GM23338 (cell line): Measurements from ENCODE around the gene TEN1. TPM values are rescaled to one million over a fixed set of nuclear protein-coding genes. Genes with fewer than 3 reads are reported as not detected.

Experiments used
- ATAC-seq: fragments of 200-7000 bp; cut with Tn5 transposase; 3 replicates; pipeline ENCODE4 v1.9.1; 2020
- DNase-seq: peaks from one replicate; pipeline ENCODE4 v3.0.0-alpha.2; 2015; ENCODE audit warnings: low spot score
- H2AFZ ChIP-seq: fragments of 200-600 bp; sonication (generic); 2 replicates; pipeline ENCODE4 v1.8.0; 2016; ENCODE audit warnings: antibody characterized with exemption, mild to moderate bottlenecking, moderate library complexity
- H3F3A ChIP-seq: fragments of 200-600 bp; sonication (generic); replicated peaks from 2 replicates; pipeline ENCODE4 v1.8.0; 2017; ENCODE audit warnings: antibody characterized with exemption, mixed run types, low read depth
- H3K27ac ChIP-seq: fragments of 200-600 bp; sonication (generic); 2 replicates; pipeline ENCODE4 v1.6.1; 2016; ENCODE audit warnings: low read depth
- H3K27me3 ChIP-seq: fragments of 200-600 bp; sonication (generic); 2 replicates; pipeline ENCODE4 v1.8.0; 2016; ENCODE audit warnings: mild to moderate bottlenecking, mixed run types, moderate library complexity; ENCODE audit not compliant: insufficient read depth
- H3K36me3 ChIP-seq: fragments of 200-600 bp; sonication (generic); 2 replicates; pipeline ENCODE4 v1.8.0; 2016; ENCODE audit warnings: mild to moderate bottlenecking; ENCODE audit not compliant: insufficient read depth
- H3K4me1 ChIP-seq: fragments of 200-600 bp; sonication (generic); 2 replicates; pipeline ENCODE4 v1.8.0; 2016; ENCODE audit warnings: mild to moderate bottlenecking, moderate library complexity; ENCODE audit not compliant: insufficient read depth
- H3K4me2 ChIP-seq: fragments of 200-600 bp; sonication (generic); 2 replicates; pipeline ENCODE4 v1.7.1; 2017; ENCODE audit warnings: mixed run types
- H3K4me3 ChIP-seq: fragments of 200-600 bp; sonication (generic); 2 replicates; pipeline ENCODE4 v1.6.1; 2016; ENCODE audit warnings: mixed run types
- H3K79me2 ChIP-seq: fragments of 200-600 bp; sonication (generic); replicated peaks from 2 replicates; pipeline ENCODE4 v1.8.0; 2017; ENCODE audit warnings: mild to moderate bottlenecking; ENCODE audit not compliant: insufficient read depth
- H3K9me2 ChIP-seq: fragments of 200-600 bp; sonication (generic); 2 replicates; pipeline ENCODE4 v1.8.0; 2017; ENCODE audit not compliant: insufficient read depth
- H4K20me1 ChIP-seq: fragments of 200-600 bp; sonication (generic); replicated peaks from 2 replicates; pipeline ENCODE4 v1.8.0; 2017; ENCODE audit warnings: mild to moderate bottlenecking; ENCODE audit not compliant: insufficient read depth
- H3K27ac Mint-ChIP-seq: 2 replicates; pipeline ENCODE4 v1.8.0; 2020; ENCODE audit warnings: inconsistent platforms, mild to moderate bottlenecking, moderate library complexity, mixed read lengths
- H3K27me3 Mint-ChIP-seq: 3 replicates; pipeline ENCODE4 v1.8.0; 2022; ENCODE audit warnings: low read depth, mild to moderate bottlenecking, moderate library complexity, mixed read lengths, inconsistent platforms; ENCODE audit not compliant: insufficient read depth, poor library complexity
- H3K36me3 Mint-ChIP-seq: 3 replicates; pipeline ENCODE4 v1.8.0; 2021; ENCODE audit warnings: low read depth, mild to moderate bottlenecking, inconsistent platforms, moderate library complexity, mixed read lengths
- H3K4me1 Mint-ChIP-seq: 3 replicates; pipeline ENCODE4 v1.8.0; 2020; ENCODE audit warnings: mild to moderate bottlenecking, inconsistent platforms, mixed read lengths
- H3K4me3 Mint-ChIP-seq: 3 replicates; pipeline ENCODE4 v1.8.0; 2021; ENCODE audit warnings: moderate library complexity, mild to moderate bottlenecking, inconsistent platforms, mixed read lengths
- H3K9me3 Mint-ChIP-seq: 3 replicates; pipeline ENCODE4 v1.8.0; 2020; ENCODE audit warnings: moderate library complexity, mild to moderate bottlenecking, inconsistent platforms, mixed read lengths
- CREB1 ChIP-seq: fragments of 250-450 bp; sonication (Bioruptor Pico); IDR thresholded peaks from 2 replicates; pipeline ENCODE4 v1.5.0; 2020; ENCODE audit warnings: low read depth, mild to moderate bottlenecking, moderate library complexity
- EZH2 ChIP-seq: fragments of 200-600 bp; sonication (generic); IDR thresholded peaks from one replicate; pipeline ENCODE4 v1.8.0; 2017; ENCODE audit warnings: antibody characterized with exemption, mild to moderate bottlenecking, low read depth; ENCODE audit not compliant: unreplicated experiment
- EZH2phosphoT487 ChIP-seq: fragments of 200-600 bp; sonication (generic); IDR thresholded peaks from one replicate; pipeline ENCODE4 v1.8.1; 2018; ENCODE audit warnings: antibody characterized with exemption; ENCODE audit not compliant: unreplicated experiment
- JUNB ChIP-seq: IDR thresholded peaks from one replicate; pipeline ENCODE4 v1.6.1; 2016; ENCODE audit warnings: antibody characterized with exemption; ENCODE audit not compliant: unreplicated experiment
- NANOG ChIP-seq: IDR thresholded peaks from 2 replicates; pipeline ENCODE4 v1.6.1; 2016; ENCODE audit warnings: antibody characterized with exemption, borderline replicate concordance
- POLR2AphosphoS5 ChIP-seq: IDR thresholded peaks from 2 replicates; pipeline ENCODE4 v1.6.1; 2016; ENCODE audit warnings: antibody characterized with exemption, low read depth
- STAT1 ChIP-seq: IDR thresholded peaks from one replicate; pipeline ENCODE4 v1.6.1; 2016; ENCODE audit warnings: antibody characterized with exemption; ENCODE audit not compliant: unreplicated experiment
- ZNF114 ChIP-seq: fragments of 250-450 bp; sonication (Bioruptor Pico); IDR thresholded peaks from 2 replicates; pipeline ENCODE4 v1.5.0; 2020; ENCODE audit warnings: mild to moderate bottlenecking, moderate library complexity
- ZNF331 ChIP-seq: fragments of 250-450 bp; sonication (Bioruptor Pico); IDR thresholded peaks from 2 replicates; pipeline ENCODE4 v1.5.0; 2020; ENCODE audit warnings: low read depth, mild to moderate bottlenecking, moderate library complexity
- polyA plus RNA-seq: library from polyadenylated mRNA; unstranded; fragments of >200 nt; fragmentation: Nextera tagmentation; extraction: Ambion mirVana; gene quantifications from 2 replicates; pipeline ENCODE4 v1.2.1, GENCODE V29; 2016
- total RNA-seq: library from RNA; depleted of rRNA; stranded (reverse); fragments of >200 nt; shearing (Covaris generic); gene quantifications from 2 replicates; pipeline ENCODE4 v1.2.3, GENCODE V29; 2014
- TF ChIP-seq, protein P1 (sequence below): fragments of 250-450 bp; sonication (Bioruptor Pico); IDR thresholded peaks from 2 replicates; pipeline ENCODE4 v1.5.0; 2020; ENCODE audit warnings: mild to moderate bottlenecking, moderate library complexity
- TF ChIP-seq, protein P2 (sequence below): IDR thresholded peaks from one replicate; pipeline ENCODE4 v1.6.1; 2018; ENCODE audit warnings: antibody characterized with exemption; ENCODE audit not compliant: unreplicated experiment
- TF ChIP-seq, protein P3 (sequence below): IDR thresholded peaks from 2 replicates; pipeline ENCODE4 v1.6.1; 2016; ENCODE audit warnings: antibody characterized with exemption
- TF ChIP-seq, protein P4 (sequence below), 2 experiments: fragments of 200-600 bp in 1 of 2; sonication (generic) in 1 of 2; conservative IDR thresholded peaks; 2 replicates each; pipeline versions ENCODE4 v1.5.1 to v1.6.1; 2016 to 2017; ENCODE audit warnings: antibody characterized with exemption in 2 of 2, low read depth in 2 of 2, mild to moderate bottlenecking in 2 of 2, moderate library complexity in 1 of 2

Gene TEN1
- total and polyA plus RNA-seq, 2 experiments from 2014 or later = 11.3 to 14.1 TPM

DNA sequence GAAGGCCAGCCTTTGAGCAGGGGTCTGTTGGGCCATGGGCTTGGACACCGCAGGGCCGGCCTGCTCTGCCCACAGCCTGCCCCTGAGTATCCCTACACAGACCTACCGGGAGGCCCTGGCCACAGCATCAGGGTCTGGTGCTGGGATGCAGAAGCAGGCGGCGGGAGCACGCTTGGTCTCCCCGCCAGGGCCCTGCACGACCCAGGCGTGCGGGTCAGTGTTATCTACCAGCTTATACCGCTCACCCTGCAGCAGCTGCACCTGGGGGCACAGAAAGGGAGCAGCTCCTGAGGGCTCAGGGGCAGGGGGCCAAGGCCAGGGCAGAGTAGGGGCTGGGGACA, 39.3 kb downstream of the TEN1 start:
- Mint-ChIP-seq H3K9me3 (no peaks in the 10 kb centered on the region), H3K27ac (no peak overlapping the region), H3K4me1 (peaks cover 3% of the 10 kb centered on the region; the same call in 2 of the 3 replicates), H3K36me3 (no peaks in the 10 kb centered on the region), H3K27me3 (peaks cover 9% of the 10 kb centered on the region), H3K4me3 (no peak overlapping the region)
- Histone ChIP-seq H3F3A (0 out of 2 replicates have a peak, but pooled peaks cover 6% of the 10 kb centered on the region), H3K36me3 (no peaks in the 10 kb centered on the region), H3K9me2 (no peaks in the 10 kb centered on the region), H3K27ac (no peak overlapping the region), H3K4me3 (no peak overlapping the region), H4K20me1 (no peaks in the 10 kb centered on the region), H3K27me3 (no peaks in the 10 kb centered on the region), H3K79me2 (no peaks in the 10 kb centered on the region), H3K4me2 (no peak overlapping the region), H3K4me1 (no peaks in the 10 kb centered on the region), H2AFZ (no peak overlapping the region)
- TF ChIP-seq CREB1 (CRISPR knock-in tag) = no peak
- TF ChIP-seq POLR2AphosphoS5 = no peak
- TF ChIP-seq STAT1 = no peak
- TF ChIP-seq, protein P1, sequence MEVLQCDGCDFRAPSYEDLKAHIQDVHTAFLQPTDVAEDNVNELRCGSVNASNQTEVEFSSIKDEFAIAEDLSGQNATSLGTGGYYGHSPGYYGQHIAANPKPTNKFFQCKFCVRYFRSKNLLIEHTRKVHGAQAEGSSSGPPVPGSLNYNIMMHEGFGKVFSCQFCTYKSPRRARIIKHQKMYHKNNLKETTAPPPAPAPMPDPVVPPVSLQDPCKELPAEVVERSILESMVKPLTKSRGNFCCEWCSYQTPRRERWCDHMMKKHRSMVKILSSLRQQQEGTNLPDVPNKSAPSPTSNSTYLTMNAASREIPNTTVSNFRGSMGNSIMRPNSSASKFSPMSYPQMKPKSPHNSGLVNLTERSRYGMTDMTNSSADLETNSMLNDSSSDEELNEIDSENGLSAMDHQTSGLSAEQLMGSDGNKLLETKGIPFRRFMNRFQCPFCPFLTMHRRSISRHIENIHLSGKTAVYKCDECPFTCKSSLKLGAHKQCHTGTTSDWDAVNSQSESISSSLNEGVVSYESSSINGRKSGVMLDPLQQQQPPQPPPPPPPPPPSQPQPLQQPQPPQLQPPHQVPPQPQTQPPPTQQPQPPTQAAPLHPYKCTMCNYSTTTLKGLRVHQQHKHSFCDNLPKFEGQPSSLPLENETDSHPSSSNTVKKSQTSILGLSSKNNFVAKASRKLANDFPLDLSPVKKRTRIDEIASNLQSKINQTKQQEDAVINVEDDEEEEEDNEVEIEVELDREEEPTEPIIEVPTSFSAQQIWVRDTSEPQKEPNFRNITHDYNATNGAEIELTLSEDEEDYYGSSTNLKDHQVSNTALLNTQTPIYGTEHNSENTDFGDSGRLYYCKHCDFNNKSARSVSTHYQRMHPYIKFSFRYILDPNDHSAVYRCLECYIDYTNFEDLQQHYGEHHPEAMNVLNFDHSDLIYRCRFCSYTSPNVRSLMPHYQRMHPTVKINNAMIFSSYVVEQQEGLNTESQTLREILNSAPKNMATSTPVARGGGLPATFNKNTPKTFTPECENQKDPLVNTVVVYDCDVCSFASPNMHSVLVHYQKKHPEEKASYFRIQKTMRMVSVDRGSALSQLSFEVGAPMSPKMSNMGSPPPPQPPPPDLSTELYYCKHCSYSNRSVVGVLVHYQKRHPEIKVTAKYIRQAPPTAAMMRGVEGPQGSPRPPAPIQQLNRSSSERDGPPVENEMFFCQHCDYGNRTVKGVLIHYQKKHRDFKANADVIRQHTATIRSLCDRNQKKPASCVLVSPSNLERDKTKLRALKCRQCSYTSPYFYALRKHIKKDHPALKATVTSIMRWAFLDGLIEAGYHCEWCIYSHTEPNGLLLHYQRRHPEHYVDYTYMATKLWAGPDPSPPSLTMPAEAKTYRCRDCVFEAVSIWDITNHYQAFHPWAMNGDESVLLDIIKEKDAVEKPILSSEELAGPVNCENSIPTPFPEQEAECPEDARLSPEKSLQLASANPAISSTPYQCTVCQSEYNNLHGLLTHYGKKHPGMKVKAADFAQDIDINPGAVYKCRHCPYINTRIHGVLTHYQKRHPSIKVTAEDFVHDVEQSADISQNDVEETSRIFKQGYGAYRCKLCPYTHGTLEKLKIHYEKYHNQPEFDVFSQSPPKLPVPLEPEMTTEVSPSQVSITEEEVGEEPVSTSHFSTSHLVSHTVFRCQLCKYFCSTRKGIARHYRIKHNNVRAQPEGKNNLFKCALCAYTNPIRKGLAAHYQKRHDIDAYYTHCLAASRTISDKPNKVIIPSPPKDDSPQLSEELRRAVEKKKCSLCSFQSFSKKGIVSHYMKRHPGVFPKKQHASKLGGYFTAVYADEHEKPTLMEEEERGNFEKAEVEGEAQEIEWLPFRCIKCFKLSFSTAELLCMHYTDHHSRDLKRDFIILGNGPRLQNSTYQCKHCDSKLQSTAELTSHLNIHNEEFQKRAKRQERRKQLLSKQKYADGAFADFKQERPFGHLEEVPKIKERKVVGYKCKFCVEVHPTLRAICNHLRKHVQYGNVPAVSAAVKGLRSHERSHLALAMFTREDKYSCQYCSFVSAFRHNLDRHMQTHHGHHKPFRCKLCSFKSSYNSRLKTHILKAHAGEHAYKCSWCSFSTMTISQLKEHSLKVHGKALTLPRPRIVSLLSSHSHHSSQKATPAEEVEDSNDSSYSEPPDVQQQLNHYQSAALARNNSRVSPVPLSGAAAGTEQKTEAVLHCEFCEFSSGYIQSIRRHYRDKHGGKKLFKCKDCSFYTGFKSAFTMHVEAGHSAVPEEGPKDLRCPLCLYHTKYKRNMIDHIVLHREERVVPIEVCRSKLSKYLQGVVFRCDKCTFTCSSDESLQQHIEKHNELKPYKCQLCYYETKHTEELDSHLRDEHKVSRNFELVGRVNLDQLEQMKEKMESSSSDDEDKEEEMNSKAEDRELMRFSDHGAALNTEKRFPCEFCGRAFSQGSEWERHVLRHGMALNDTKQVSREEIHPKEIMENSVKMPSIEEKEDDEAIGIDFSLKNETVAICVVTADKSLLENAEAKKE = no peak
- no peak for TF ChIP-seq JUNB
- TF ChIP-seq EZH2phosphoT487 = no peak
- no peak for TF ChIP-seq ZNF331 (CRISPR knock-in tag)
- TF ChIP-seq NANOG = no peak
- TF ChIP-seq ZNF114 (CRISPR knock-in tag) = no peak
- no peak for TF ChIP-seq EZH2
- TF ChIP-seq, protein P2, sequence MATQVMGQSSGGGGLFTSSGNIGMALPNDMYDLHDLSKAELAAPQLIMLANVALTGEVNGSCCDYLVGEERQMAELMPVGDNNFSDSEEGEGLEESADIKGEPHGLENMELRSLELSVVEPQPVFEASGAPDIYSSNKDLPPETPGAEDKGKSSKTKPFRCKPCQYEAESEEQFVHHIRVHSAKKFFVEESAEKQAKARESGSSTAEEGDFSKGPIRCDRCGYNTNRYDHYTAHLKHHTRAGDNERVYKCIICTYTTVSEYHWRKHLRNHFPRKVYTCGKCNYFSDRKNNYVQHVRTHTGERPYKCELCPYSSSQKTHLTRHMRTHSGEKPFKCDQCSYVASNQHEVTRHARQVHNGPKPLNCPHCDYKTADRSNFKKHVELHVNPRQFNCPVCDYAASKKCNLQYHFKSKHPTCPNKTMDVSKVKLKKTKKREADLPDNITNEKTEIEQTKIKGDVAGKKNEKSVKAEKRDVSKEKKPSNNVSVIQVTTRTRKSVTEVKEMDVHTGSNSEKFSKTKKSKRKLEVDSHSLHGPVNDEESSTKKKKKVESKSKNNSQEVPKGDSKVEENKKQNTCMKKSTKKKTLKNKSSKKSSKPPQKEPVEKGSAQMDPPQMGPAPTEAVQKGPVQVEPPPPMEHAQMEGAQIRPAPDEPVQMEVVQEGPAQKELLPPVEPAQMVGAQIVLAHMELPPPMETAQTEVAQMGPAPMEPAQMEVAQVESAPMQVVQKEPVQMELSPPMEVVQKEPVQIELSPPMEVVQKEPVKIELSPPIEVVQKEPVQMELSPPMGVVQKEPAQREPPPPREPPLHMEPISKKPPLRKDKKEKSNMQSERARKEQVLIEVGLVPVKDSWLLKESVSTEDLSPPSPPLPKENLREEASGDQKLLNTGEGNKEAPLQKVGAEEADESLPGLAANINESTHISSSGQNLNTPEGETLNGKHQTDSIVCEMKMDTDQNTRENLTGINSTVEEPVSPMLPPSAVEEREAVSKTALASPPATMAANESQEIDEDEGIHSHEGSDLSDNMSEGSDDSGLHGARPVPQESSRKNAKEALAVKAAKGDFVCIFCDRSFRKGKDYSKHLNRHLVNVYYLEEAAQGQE = no peak
- TF ChIP-seq, protein P3, sequence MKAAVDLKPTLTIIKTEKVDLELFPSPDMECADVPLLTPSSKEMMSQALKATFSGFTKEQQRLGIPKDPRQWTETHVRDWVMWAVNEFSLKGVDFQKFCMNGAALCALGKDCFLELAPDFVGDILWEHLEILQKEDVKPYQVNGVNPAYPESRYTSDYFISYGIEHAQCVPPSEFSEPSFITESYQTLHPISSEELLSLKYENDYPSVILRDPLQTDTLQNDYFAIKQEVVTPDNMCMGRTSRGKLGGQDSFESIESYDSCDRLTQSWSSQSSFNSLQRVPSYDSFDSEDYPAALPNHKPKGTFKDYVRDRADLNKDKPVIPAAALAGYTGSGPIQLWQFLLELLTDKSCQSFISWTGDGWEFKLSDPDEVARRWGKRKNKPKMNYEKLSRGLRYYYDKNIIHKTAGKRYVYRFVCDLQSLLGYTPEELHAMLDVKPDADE = no peak
- TF ChIP-seq, protein P4, sequence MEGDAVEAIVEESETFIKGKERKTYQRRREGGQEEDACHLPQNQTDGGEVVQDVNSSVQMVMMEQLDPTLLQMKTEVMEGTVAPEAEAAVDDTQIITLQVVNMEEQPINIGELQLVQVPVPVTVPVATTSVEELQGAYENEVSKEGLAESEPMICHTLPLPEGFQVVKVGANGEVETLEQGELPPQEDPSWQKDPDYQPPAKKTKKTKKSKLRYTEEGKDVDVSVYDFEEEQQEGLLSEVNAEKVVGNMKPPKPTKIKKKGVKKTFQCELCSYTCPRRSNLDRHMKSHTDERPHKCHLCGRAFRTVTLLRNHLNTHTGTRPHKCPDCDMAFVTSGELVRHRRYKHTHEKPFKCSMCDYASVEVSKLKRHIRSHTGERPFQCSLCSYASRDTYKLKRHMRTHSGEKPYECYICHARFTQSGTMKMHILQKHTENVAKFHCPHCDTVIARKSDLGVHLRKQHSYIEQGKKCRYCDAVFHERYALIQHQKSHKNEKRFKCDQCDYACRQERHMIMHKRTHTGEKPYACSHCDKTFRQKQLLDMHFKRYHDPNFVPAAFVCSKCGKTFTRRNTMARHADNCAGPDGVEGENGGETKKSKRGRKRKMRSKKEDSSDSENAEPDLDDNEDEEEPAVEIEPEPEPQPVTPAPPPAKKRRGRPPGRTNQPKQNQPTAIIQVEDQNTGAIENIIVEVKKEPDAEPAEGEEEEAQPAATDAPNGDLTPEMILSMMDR (conservative IDR thresholded peaks at IDR 0.05; ENCODE audit: low read depth in 2 of 2) = no peak
- no peak for ATAC-seq
- no peak for DNase-seq
